PC-3 (cell line): ENCODE measurements around the gene SRI. TPM values are rescaled to one million over a fixed set of nuclear protein-coding genes. Genes with fewer than 3 reads are reported as not detected.

ENCODE experiments used
- ATAC-seq: fragments of 200-7000 bp; cut with Tn5 transposase; 2 replicates; pipeline ENCODE4 v1.9.1; 2020; ENCODE audit warnings: mild to moderate bottlenecking, moderate library complexity
- BruUV-seq: library from RNA; stranded (reverse); fragments of 400-500 nt; replicated peaks from 2 replicates; lab custom pipeline; 2021; lab: Mats Ljungman, UMichigan
- CTCF ChIA-PET: fragments of 300-600 bp; sonication (Branson Sonifier 250); formaldehyde crosslinking; loops from one replicate; lab custom pipeline; 2022; ENCODE audit warnings: antibody characterized with exemption; lab: Charles Lee
- POLR2A ChIA-PET: fragments of 300-600 bp; sonication (Branson Sonifier 250); formaldehyde crosslinking; loops from one replicate; lab custom pipeline; 2022; ENCODE audit warnings: antibody characterized with exemption; ENCODE audit not compliant: unreplicated experiment; lab: Charles Lee
- DNase-seq: peaks from one replicate; pipeline ENCODE4 v3.0.0-alpha.2; 2015
- H2AFZ ChIP-seq: fragments of 300-600 bp; sonication (generic); 2 replicates; pipeline ENCODE4 v1.6.0; 2016; ENCODE audit warnings: antibody characterized with exemption, low read length
- H3F3A ChIP-seq: fragments of 300-600 bp; sonication (generic); one replicate; pipeline ENCODE4 v1.6.0; 2017; ENCODE audit warnings: antibody characterized with exemption, low read length, control low read depth, mild to moderate bottlenecking; ENCODE audit not compliant: unreplicated experiment
- H3K27ac ChIP-seq: fragments of 300-600 bp; sonication (generic); 2 replicates; pipeline ENCODE4 v1.5.1; 2016; ENCODE audit warnings: mild to moderate bottlenecking, low read length
- H3K27me3 ChIP-seq: fragments of 300-600 bp; sonication (generic); 2 replicates; pipeline ENCODE4 v1.6.1; 2016; ENCODE audit warnings: low read length, mixed read lengths
- H3K36me3 ChIP-seq: fragments of 300-600 bp; sonication (generic); 2 replicates; pipeline ENCODE4 v1.6.1; 2016; ENCODE audit warnings: low read depth, mixed run types, low read length, mixed read lengths
- H3K4me1 ChIP-seq: fragments of 300-600 bp; sonication (generic); 2 replicates; pipeline ENCODE4 v1.5.1; 2016; ENCODE audit warnings: low read length; ENCODE audit not compliant: insufficient read depth
- H3K4me2 ChIP-seq: fragments of 300-600 bp; sonication (generic); 2 replicates; pipeline ENCODE4 v1.6.0; 2016; ENCODE audit warnings: low read length
- H3K4me3 ChIP-seq: fragments of 300-600 bp; sonication (generic); 2 replicates; pipeline ENCODE4 v1.5.1; 2016; ENCODE audit warnings: mild to moderate bottlenecking, low read length, mixed read lengths
- H3K79me2 ChIP-seq: fragments of 300-600 bp; sonication (generic); 2 replicates; pipeline ENCODE4 v1.6.1; 2017; ENCODE audit warnings: low read length, mixed read lengths
- H3K9ac ChIP-seq: fragments of 300-600 bp; sonication (generic); 2 replicates; pipeline ENCODE4 v1.6.0; 2016; ENCODE audit warnings: mild to moderate bottlenecking, low read length
- H3K9me2 ChIP-seq: fragments of 300-600 bp; sonication (generic); replicated peaks from 2 replicates; pipeline ENCODE4 v1.6.1; 2016; ENCODE audit warnings: mixed run types, low read length, mixed read lengths
- H3K9me3 ChIP-seq: fragments of 300-600 bp; sonication (generic); 2 replicates; pipeline ENCODE4 v1.6.1; 2016; ENCODE audit warnings: low read length, mixed read lengths
- H4K20me1 ChIP-seq: fragments of 300-600 bp; sonication (generic); 2 replicates; pipeline ENCODE4 v1.6.1; 2016; ENCODE audit warnings: low read length, mixed read lengths
- EZH2 ChIP-seq: fragments of 300-600 bp; sonication (generic); IDR thresholded peaks from one replicate; pipeline ENCODE4 v1.6.1; 2017; ENCODE audit warnings: antibody characterized with exemption, mild to moderate bottlenecking, low read length; ENCODE audit not compliant: unreplicated experiment
- EZH2phosphoT487 ChIP-seq: fragments of 300-600 bp; sonication (generic); IDR thresholded peaks from 2 replicates; pipeline ENCODE4 v1.6.1; 2018; ENCODE audit warnings: mild to moderate bottlenecking, antibody characterized with exemption, low read length, borderline replicate concordance
- intact Hi-C: fragments of 100-400 bp; cut with micrococcal nuclease; formaldehyde crosslinking; loops from 2 replicates; pipeline ENCODE4 v1.9.0; 2023
- total RNA-seq: library from RNA; depleted of rRNA; stranded (reverse); fragments of >200 nt; gene quantifications from 2 replicates; pipeline ENCODE4 v1.2.3, GENCODE V29; 2014
- TF ChIP-seq, protein P1 (sequence below): fragments of 300-600 bp; sonication (generic); conservative IDR thresholded peaks from 2 replicates; pipeline ENCODE4 v1.5.1; 2017; ENCODE audit warnings: antibody characterized with exemption, low read depth, mild to moderate bottlenecking, low read length

SRI gene
- total RNA-seq, 1 experiment from 2014 or later = 151 TPM

DNA sequence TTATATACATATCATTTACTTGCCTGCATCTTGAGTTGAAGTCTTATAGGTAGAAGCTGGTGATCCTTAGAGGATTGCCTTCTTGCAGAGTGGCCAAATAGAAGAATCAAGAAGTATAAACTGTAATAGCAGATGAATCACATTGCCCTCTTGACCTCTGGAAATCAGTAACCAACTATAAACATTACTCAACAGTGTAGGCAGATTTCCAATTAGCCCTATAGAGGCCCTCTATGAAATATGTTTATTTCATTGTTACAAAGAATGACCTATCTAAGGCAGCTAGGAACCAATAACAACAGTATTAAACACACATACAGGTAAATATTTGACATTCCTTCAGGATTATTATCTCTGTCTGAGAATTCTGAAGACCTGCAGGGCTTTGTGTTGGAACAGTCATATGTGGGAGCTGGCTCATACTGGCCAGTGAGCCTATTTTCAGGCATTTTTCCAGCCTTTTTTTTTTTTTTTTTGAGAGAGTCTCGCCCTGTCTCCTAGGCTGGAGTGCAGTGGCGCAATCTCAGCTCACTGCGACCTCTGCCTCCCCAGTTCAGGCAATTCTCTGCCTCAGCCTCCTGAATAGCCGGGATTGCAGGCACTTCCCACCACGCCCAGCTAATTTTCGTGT lies 7.2 kb upstream of the SRI start:
- Histone ChIP-seq H3K27me3 (no peaks in the 10 kb centered on the region), H3K9me3 (no peaks in the 10 kb centered on the region), H3K9me2 (no peaks in the 10 kb centered on the region), H3K9ac (peak overlapping the region; percentile 45), H3F3A (peaks cover 4% of the 10 kb centered on the region), H2AFZ (peak overlapping the region; percentile 39; the same call in 1 of the 2 replicates), H3K4me1 (peaks cover 37% of the 10 kb centered on the region), H3K4me2 (peak overlapping the region; percentile 72), H3K36me3 (no peaks in the 10 kb centered on the region), H3K4me3 (no peak overlapping the region), H3K79me2 (no peaks in the 10 kb centered on the region), H4K20me1 (no peaks in the 10 kb centered on the region), H3K27ac (peak overlapping the region; percentile 78)
- BruUV-seq = no TSS peak
- DNase-seq (peak; percentile 98), ATAC-seq (peak; percentile 93)
- intact Hi-C loops = loop anchor here (2.0 kb wide), 1 partner anchor 54 kb away; no protein-coding TSS in a partner anchor
- TF ChIP-seq EZH2phosphoT487 (no peak), EZH2 (no peak)
- TF ChIP-seq, protein P1, sequence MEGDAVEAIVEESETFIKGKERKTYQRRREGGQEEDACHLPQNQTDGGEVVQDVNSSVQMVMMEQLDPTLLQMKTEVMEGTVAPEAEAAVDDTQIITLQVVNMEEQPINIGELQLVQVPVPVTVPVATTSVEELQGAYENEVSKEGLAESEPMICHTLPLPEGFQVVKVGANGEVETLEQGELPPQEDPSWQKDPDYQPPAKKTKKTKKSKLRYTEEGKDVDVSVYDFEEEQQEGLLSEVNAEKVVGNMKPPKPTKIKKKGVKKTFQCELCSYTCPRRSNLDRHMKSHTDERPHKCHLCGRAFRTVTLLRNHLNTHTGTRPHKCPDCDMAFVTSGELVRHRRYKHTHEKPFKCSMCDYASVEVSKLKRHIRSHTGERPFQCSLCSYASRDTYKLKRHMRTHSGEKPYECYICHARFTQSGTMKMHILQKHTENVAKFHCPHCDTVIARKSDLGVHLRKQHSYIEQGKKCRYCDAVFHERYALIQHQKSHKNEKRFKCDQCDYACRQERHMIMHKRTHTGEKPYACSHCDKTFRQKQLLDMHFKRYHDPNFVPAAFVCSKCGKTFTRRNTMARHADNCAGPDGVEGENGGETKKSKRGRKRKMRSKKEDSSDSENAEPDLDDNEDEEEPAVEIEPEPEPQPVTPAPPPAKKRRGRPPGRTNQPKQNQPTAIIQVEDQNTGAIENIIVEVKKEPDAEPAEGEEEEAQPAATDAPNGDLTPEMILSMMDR = no peak
- ChIA-PET CTCF (interaction anchor here (0.5 to 1.2 kb wide), 6 partner anchors 9 to 521 kb away, joined by 3 to 9 read pairs (median 4); no protein-coding TSS in a partner anchor), POLR2A (interaction anchor here (0.5 to 0.6 kb wide), 3 partner anchors 49 to 1984 kb away, joined by 3 to 15 read pairs (median 7); partner anchors contain the start of gene STEAP2)

DNA sequence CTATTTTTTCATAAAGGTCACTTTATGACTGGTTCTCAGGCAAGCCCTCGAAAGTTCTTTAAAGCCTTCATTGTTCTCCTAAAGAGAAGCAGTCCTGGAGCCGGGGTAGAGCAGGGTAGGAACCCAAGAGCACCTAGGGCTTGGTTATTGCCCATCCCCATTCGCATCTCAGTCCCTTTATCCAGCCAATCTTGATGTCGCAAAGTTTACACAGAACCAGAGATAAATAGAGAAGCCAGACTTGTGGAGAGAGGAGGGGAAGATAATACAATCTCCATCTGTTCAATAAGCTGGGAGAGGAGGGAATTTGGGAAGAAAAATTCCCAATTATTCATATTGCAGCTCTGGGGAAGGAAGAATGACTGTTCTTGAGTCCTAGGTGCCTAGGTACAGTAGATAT lies 6.4 kb upstream of the SRI start:
- no peaks in the 10 kb centered on the region for H3K9me2 ChIP-seq
- no peaks in the 10 kb centered on the region for H3K36me3 ChIP-seq
- ChIA-PET POLR2A (interaction anchor here (0.5 kb wide), 1 partner anchor 130 kb away, joined by 7 read pairs; no protein-coding TSS in a partner anchor), CTCF (interaction anchor here (1.2 kb wide), 1 partner anchor 17 kb away, joined by 9 read pairs; no protein-coding TSS in a partner anchor)
- intact Hi-C loops = loop anchor here (2.0 kb wide), 1 partner anchor 55 kb away; no protein-coding TSS in a partner anchor
- BruUV-seq = TSS peak; percentile 49
- no peaks in the 10 kb centered on the region for H4K20me1 ChIP-seq
- H3F3A ChIP-seq = peaks cover 4% of the 10 kb centered on the region
- H3K4me3 ChIP-seq = no peak overlapping the region
- H3K9me3 ChIP-seq = no peaks in the 10 kb centered on the region
- H3K9ac ChIP-seq = no peak overlapping the region
- TF ChIP-seq EZH2 (no peak), EZH2phosphoT487 (no peak)
- TF ChIP-seq, protein P1 = no peak
- H2AFZ ChIP-seq = no peak overlapping the region
- no peaks in the 10 kb centered on the region for H3K27me3 ChIP-seq
- H3K4me2 ChIP-seq = peak overlapping the region; percentile 72
- peak overlapping the region; percentile 43 for H3K27ac ChIP-seq
- DNase-seq (no peak), ATAC-seq (no peak)
- peaks cover 39% of the 10 kb centered on the region for H3K4me1 ChIP-seq
- H3K79me2 ChIP-seq = no peaks in the 10 kb centered on the region
